Measurements from ENCODE around the gene ERBB2.
"Not testable (repeated sequence)": the region's sequence is repeated elsewhere in the genome, so short reads cannot be mapped to it uniquely, and the experiment has no call there.

ERBB2 gene

GRCh38 chr17:39750131-39751015 lies 50.5 kb downstream of the ERBB2 start:
- peak; percentile 22 for DNase-seq

- no peak for DNase-seq
These were observed 51.2 kb downstream of the ERBB2 start for GRCh38 chr17:39751016-39751543.

- DNase-seq, result no peak
These were observed 51.8 kb downstream of the ERBB2 start for GRCh38 chr17:39751637-39752036.

- DNase-seq, result no peak
These were observed 52.5 kb downstream of the ERBB2 start for GRCh38 chr17:39752241-39752881.

- peak; percentile 71 for DNase-seq
These were observed 53.8 kb downstream of the ERBB2 start for GRCh38 chr17:39753514-39754160.

GRCh38 chr17:39754161-39754957 lies 54.5 kb downstream of the ERBB2 start:
- peak; percentile 89 for DNase-seq

- peak; percentile 34 for DNase-seq
These were observed 55.2 kb downstream of the ERBB2 start for GRCh38 chr17:39754958-39755553.

GRCh38 chr17:39755554-39756379 lies 55.9 kb downstream of the ERBB2 start:
- no peak for DNase-seq

GRCh38 chr17:39756380-39757079 lies 56.7 kb downstream of the ERBB2 start:
- DNase-seq, result no peak

- DNase-seq, result no peak
These were observed 57.4 kb downstream of the ERBB2 start for GRCh38 chr17:39757176-39757662.

GRCh38 chr17:39757931-39758873 lies 58.3 kb downstream of the ERBB2 start:
- no peak for DNase-seq

GRCh38 chr17:39759204-39759603 lies 59.3 kb downstream of the ERBB2 start:
- no peak for DNase-seq

GRCh38 chr17:39761861-39762496 lies 62.1 kb downstream of the ERBB2 start:
- no peak for DNase-seq

GRCh38 chr17:39763051-39763820 lies 63.4 kb downstream of the ERBB2 start:
- DNase-seq, result no peak

GRCh38 chr17:39764171-39764570 lies 64.3 kb downstream of the ERBB2 start:
- DNase-seq, result not testable (repeated sequence)

- DNase-seq, result no peak
These were observed 65.3 kb downstream of the ERBB2 start for GRCh38 chr17:39765175-39765574.

GRCh38 chr17:39765766-39766165 lies 65.9 kb downstream of the ERBB2 start:
- DNase-seq, result no peak

- no peak for DNase-seq
These were observed 67.3 kb downstream of the ERBB2 start for GRCh38 chr17:39767147-39767546.
